PC-9 (cell line): ENCODE measurements around the gene TSPAN32.

Source experiments
- EZH2 ChIP-seq: fragments of 200-600 bp; sonication (generic); IDR thresholded peaks from 2 replicates; pipeline ENCODE4 v1.8.0; 2017; ENCODE audit warnings: antibody characterized with exemption, low read depth
- TF ChIP-seq, protein P1 (sequence below): fragments of 200-600 bp; sonication (generic); conservative IDR thresholded peaks from 2 replicates; pipeline ENCODE4 v1.6.1; 2017; ENCODE audit warnings: mixed run types, antibody characterized with exemption, mild to moderate bottlenecking, moderate library complexity

DNA sequence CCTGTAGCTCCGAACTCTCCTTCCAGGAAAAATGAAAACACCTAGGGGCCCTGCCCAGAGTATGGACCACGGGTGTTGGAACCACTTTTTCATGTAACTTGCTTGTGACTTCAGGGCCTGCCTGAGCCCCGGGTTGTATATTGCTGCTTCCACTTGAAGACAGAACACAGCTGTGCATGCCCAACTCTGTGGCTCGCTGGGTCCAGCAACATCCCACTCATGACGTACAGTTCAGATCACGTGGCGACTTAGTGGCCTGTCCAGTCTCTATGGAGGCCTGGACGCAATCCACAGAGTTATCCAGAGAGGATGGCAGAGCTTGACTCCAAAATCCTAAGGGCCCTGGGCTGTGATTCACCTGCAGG lies 6.9 kb upstream of the TSPAN32 start:
- TF ChIP-seq, protein P1, sequence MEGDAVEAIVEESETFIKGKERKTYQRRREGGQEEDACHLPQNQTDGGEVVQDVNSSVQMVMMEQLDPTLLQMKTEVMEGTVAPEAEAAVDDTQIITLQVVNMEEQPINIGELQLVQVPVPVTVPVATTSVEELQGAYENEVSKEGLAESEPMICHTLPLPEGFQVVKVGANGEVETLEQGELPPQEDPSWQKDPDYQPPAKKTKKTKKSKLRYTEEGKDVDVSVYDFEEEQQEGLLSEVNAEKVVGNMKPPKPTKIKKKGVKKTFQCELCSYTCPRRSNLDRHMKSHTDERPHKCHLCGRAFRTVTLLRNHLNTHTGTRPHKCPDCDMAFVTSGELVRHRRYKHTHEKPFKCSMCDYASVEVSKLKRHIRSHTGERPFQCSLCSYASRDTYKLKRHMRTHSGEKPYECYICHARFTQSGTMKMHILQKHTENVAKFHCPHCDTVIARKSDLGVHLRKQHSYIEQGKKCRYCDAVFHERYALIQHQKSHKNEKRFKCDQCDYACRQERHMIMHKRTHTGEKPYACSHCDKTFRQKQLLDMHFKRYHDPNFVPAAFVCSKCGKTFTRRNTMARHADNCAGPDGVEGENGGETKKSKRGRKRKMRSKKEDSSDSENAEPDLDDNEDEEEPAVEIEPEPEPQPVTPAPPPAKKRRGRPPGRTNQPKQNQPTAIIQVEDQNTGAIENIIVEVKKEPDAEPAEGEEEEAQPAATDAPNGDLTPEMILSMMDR, result no peak
- TF ChIP-seq EZH2, result no peak
